Ovary (tissue), 9 donors: ENCODE measurements around the gene CD40. TPM values are rescaled to one million over a fixed set of nuclear protein-coding genes. Genes with fewer than 3 reads are reported as not detected.
A peak's percentile ranks its signal among the peaks of the same experiment; 100 is the strongest.

Source experiments
- DNase-seq, 5 donors: peaks; one replicate each; pipeline ENCODE4 v3.0.0-alpha.2; 2019 to 2020
- H3K27ac ChIP-seq, 2 donors: fragments of 200-600 bp; one replicate each; pipeline versions ENCODE4 v1.5.1 to v1.8.0; 2019 to 2022
- H3K27me3 ChIP-seq: fragments of 200-600 bp; one replicate; pipeline ENCODE4 v1.8.0; 2022
- H3K36me3 ChIP-seq: fragments of 200-600 bp; sonication (generic); one replicate; pipeline ENCODE4 v1.5.1; 2019
- H3K4me1 ChIP-seq: one replicate; pipeline ENCODE4 v1.8.1; 2013; ENCODE audit warnings: mild to moderate bottlenecking, moderate library complexity; ENCODE audit not compliant: insufficient read depth
- H3K4me3 ChIP-seq: fragments of 200-600 bp; sonication (generic); one replicate; pipeline ENCODE4 v1.5.1; 2017
- H3K9me3 ChIP-seq, 2 donors: fragments of 200-600 bp in 1 of 2; sonication (generic) in 1 of 2; one replicate each; pipeline versions ENCODE4 v1.5.1 to v1.8.1; 2013 to 2019; ENCODE audit warnings: mild to moderate bottlenecking in 1 of 2, moderate library complexity in 1 of 2
- CTCF ChIP-seq, 3 donors: fragments of 450-650 bp in 2 of 3; fragments of 200-600 bp in 1 of 3; IDR thresholded peaks; one replicate each; pipeline versions ENCODE4 v1.5.1 to v1.8.0; 2016 to 2022; ENCODE audit warnings: antibody characterized with exemption in 3 of 3, mild to moderate bottlenecking in 1 of 3
- EP300 ChIP-seq: sonication (generic); formaldehyde crosslinking; IDR thresholded peaks from one replicate; pipeline ENCODE4 v1.6.1; 2017; ENCODE audit warnings: antibody characterized with exemption
- POLR2A ChIP-seq: fragments of 450-650 bp; IDR thresholded peaks from one replicate; pipeline ENCODE4 v1.6.1; 2017; ENCODE audit warnings: antibody characterized with exemption, mild to moderate bottlenecking, moderate library complexity
- WGBS, 3 donors: extraction: QIAGEN DNeasy Blood & Tissue Kit in 1 of 3; methylation state at CpG; one replicate each; pipeline versions ENCODE4 v1.1.5 to v1.1.7; 2013 to 2017; 5-methylcytosine and 5-hydroxymethylcytosine counted together
- intact Hi-C, 4 donors: fragments of 100-400 bp; cut with DNase I; formaldehyde crosslinking; loops; one replicate each; pipeline versions ENCODE4 v1.11.0 to v1.15.1; 2022 to 2023
- polyA plus RNA-seq, 2 donors: library from polyadenylated mRNA; stranded (reverse); fragments of 200-250 nt in 1 of 2; fragments of 350-450 nt in 1 of 2; fragmentation: Illumina TruSeq in 1 of 2; extraction: RNeasy Lipid Tissue Mini Kit (QIAGEN cat#74804) in 1 of 2; gene quantifications; one replicate each; pipeline ENCODE4 v1.2.3, GENCODE V29; 2013 to 2014
- total RNA-seq, 7 donors: library from RNA; depleted of rRNA in 2 of 7; stranded (reverse); fragments of >200 nt in 2 of 7; fragmentation: NEBNext Ultra II Directional in 3 of 7; extraction: Animal tissue kit (Norgen Biotek cat#: 25700) in 3 of 7; gene quantifications; one replicate each; pipeline versions ENCODE4 v1.1.0 to v1.2.4, GENCODE V29; 2016 to 2023
- donor health status: DM: no; HTN: no; CAD: no; lungs with moderate emphysema.
- donor health status: DM: no; HTN: no; CAD: no.
- donor health status: Bipolar disorder and iron deficiency.
- donor health status: DM: yes; HTN: yes; CAD: no.
- donor health status: DM: no; HTN: no; CAD: no.
- donor health status: DM: yes; HTN: yes; CAD: no.

The CD40 gene
- total and polyA plus RNA-seq, 9 donors = 14.4 to 35.7 (median 21.6) TPM

- Histone ChIP-seq H3K4me1 (peaks cover 5% of the 10 kb centered on the region), H3K27me3 (no peaks in the 10 kb centered on the region), H3K36me3 (no peaks in the 10 kb centered on the region), H3K4me3 (no peak overlapping the region), H3K27ac (no peak overlapping the region), H3K9me3 (no peaks in the 10 kb centered on the region)
- 20 to 25% (median 23%) methylated on average over 5 of the region's 5 CpGs for WGBS, 3 donors
- no peak for TF ChIP-seq EP300
- no peak for TF ChIP-seq POLR2A
- no peak for TF ChIP-seq CTCF (IDR thresholded peaks at IDR 0.05)
- intact Hi-C loops = loop anchor here in 3 of 4 donors (5.0 to 10.0 kb wide), 3 partner anchors 175 to 217 kb away; partner anchors contain the start of gene CDH22 (in 2 of the 3)
- no peak for DNase-seq
Measured at GRCh38 chr20:46129955-46130481, 11.9 kb downstream of the CD40 start.

- Histone ChIP-seq H3K9me3 (no peaks in the 10 kb centered on the region), H3K27me3 (no peaks in the 10 kb centered on the region), H3K4me1 (peaks cover 5% of the 10 kb centered on the region), H3K4me3 (no peak overlapping the region), H3K36me3 (no peaks in the 10 kb centered on the region), H3K27ac (no peak overlapping the region)
- 39 to 53% (median 39%) methylated on average over 4 of the region's 4 CpGs for WGBS, 3 donors
- DNase-seq = no peak
- TF ChIP-seq CTCF (IDR thresholded peaks at IDR 0.05) = no peak
- no peak for TF ChIP-seq EP300
- no peak for TF ChIP-seq POLR2A
- intact Hi-C loops = loop anchor here in 3 of 4 donors (5.0 to 10.0 kb wide), 3 partner anchors 174 to 217 kb away; partner anchors contain the start of gene CDH22 (in 2 of the 3)
Measured at GRCh38 chr20:46130534-46130933, 12.4 kb downstream of the CD40 start.

- no peaks in the 10 kb centered on the region for H3K36me3 ChIP-seq
- intact Hi-C loops = loop anchor here in 3 of 4 donors (5.0 to 10.0 kb wide), 3 partner anchors 173 to 216 kb away; partner anchors contain the start of gene CDH22 (in 2 of the 3)
- WGBS, 3 donors = 12 to 21% (median 16%) methylated on average over 6 of the region's 6 CpGs
- no peaks in the 10 kb centered on the region for H3K27me3 ChIP-seq
- peaks cover 5% of the 10 kb centered on the region for H3K4me1 ChIP-seq
- no peak overlapping the region for H3K4me3 ChIP-seq
- no peak overlapping the region for H3K27ac ChIP-seq
- no peak for DNase-seq
- H3K9me3 ChIP-seq = no peaks in the 10 kb centered on the region
- no peak for TF ChIP-seq CTCF (IDR thresholded peaks at IDR 0.05)
- TF ChIP-seq EP300 = no peak
- no peak for TF ChIP-seq POLR2A
Measured at GRCh38 chr20:46131396-46131795, 13.3 kb downstream of the CD40 start.

DNA sequence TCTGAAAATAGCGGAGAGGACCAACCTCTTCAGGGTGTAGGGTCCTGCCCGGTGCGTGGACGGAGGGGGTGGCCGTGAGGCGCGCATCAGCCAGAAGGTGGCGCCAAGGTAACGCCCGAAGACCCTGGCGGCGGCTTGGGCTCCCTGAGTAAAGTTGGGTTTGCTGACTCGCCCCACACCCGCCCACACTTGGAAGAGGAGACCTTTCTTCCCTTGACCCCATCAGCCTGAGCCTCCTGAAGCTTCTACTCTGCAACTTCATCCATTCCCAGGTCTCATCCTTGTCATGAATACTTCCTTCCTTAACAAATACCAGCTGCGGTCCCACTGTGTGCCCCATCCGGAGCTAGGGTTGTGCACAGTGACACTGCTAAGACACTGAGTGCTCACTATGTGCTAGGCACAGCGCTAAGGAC is 14.6 kb downstream of the CD40 start:
- Histone ChIP-seq H3K36me3 (no peaks in the 10 kb centered on the region), H3K4me1 (peaks cover 5% of the 10 kb centered on the region), H3K4me3 (no peak overlapping the region), H3K9me3 (no peaks in the 10 kb centered on the region), H3K27ac (no peak overlapping the region), H3K27me3 (no peaks in the 10 kb centered on the region)
- no peak for TF ChIP-seq POLR2A
- peak; percentile 57 to 81 (median 78) for TF ChIP-seq CTCF (IDR thresholded peaks at IDR 0.05)
- intact Hi-C loops = loop anchor here in 3 of 4 donors (5.0 to 10.0 kb wide), 3 partner anchors 172 to 215 kb away; partner anchors contain the start of gene CDH22 (in 2 of the 3)
- peak; percentile 69 to 88 (median 73) for DNase-seq
- WGBS, 3 donors = 13 to 14% (median 13%) methylated on average over 17 of the region's 17 CpGs
